ENCODE data around the gene PAX7.

The PAX7 gene

DNA sequence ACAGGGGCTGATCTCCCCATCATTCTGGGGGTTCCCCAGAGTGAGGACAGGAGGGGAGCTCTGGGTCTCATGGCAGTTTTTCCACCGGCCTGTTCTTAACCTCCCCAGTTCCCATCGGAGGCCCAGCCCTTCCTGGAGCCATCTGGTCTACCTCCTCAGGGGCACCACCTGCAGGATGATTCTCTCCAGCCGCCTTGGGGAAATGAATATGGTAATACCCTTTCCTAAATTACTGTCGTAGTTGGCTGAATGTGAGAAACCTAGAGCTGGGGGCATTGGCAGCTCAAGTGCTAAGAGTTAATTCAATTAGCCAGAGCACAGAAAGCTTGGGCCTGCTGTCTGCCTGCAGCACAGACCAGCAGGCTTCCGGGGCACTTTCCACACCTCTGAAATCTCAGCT is 163.9 kb downstream of the PAX7 start:
- peak; percentile 84 for DNase-seq (ENCODE audit: low spot score)

DNA sequence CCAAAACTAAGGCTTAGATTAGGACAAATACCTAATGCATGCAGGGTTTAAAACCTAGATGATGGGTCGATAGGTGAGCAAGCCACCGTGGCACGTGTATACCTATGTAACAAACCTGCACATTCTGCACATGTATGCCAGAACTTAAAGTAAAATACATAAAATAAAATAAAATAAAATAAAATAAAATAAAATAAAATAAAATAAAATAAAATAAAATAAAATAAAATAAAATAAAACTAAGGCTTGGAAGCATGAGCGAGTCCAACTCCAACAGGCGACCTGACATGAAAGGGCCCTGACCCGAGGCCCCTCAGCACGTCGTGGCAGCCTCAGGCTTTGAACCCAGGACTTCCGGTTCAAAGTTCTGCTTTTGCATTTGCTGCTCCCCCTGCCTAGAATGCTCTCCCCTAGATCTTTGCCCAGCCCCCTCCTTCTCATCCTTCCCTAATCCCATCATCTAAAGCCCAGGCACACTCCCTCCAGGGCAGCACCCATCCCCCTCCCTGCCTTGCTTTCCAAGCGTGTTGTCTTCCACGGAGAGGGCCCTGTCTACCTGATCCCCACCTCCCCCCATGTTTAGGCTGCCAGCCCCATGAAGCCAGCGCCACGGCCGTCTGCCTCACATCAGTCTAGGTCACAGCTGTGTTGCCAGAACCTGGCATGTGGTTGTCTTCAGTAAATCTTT is 164.5 kb downstream of the PAX7 start:
- peak; percentile 49 for DNase-seq (ENCODE audit: low spot score)

DNA sequence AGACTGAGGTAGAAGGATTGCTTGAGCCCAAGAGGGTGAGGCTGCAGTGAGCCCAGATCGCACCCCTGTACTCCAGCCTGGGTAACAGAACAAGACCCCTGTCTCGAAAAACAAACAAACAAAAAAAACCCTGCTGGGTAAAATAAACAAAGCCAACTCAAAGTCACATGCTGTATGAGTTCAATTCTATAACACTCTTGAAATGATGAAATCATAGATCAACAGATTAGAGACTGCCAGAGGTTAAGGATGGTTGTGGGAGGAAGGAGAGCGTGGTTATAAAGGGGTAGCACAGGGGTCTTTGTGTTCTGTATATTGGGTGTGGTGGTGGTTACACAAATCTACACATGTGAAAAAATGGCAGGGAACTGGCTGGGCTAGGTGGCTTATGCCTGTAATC is 166.3 kb downstream of the PAX7 start:
- DNase-seq (ENCODE audit: low spot score): no peak

Small RNA genes within 50 kb of the gene (small RNA-seq; reads per million reads assigned to genes)
- gene AL031737.1: 0 reads per million in 2 experiments
